KBM-7 (cell line): Measurements from ENCODE around the gene PPFIA3.
"Not testable (repeated sequence)": the region's sequence is repeated elsewhere in the genome, so short reads cannot be mapped to it uniquely, and the experiment has no call there.

Experiments used
- DNase-seq: peaks from one replicate; pipeline ENCODE4 v3.0.0-alpha.2; 2015
- in situ Hi-C: fragments of 300-500 bp; cut with MboI; formaldehyde crosslinking; loops from 2 replicates; pipeline ENCODE4 v1.14.3; 2020; ENCODE audit warnings: low sequenced_read_pairs, low pct_unique_long_range_greater_than_20kb, mixed read lengths

The PPFIA3 gene

GRCh38 chr19:49160450-49161189 is 41.3 kb downstream of the PPFIA3 start:
- in situ Hi-C loops, result no loop called here
- no peak for DNase-seq

GRCh38 chr19:49161987-49162386 is 42.6 kb downstream of the PPFIA3 start:
- in situ Hi-C loops, result no loop called here
- DNase-seq, result no peak

- DNase-seq, result no peak
- in situ Hi-C loops, result no loop called here
Observed at GRCh38 chr19:49165111-49165750, 45.9 kb downstream of the PPFIA3 start.

- DNase-seq, result no peak
- in situ Hi-C loops, result no loop called here
Observed at GRCh38 chr19:49165865-49166301, 46.5 kb downstream of the PPFIA3 start.

- DNase-seq, result no peak
- in situ Hi-C loops, result no loop called here
Observed at GRCh38 chr19:49167857-49168409, 48.6 kb downstream of the PPFIA3 start.

GRCh38 chr19:49168421-49168820 is 49.1 kb downstream of the PPFIA3 start:
- in situ Hi-C loops, result no loop called here
- no peak for DNase-seq

- DNase-seq, result no peak
- in situ Hi-C loops, result no loop called here
Observed at GRCh38 chr19:49173198-49173597, 53.9 kb downstream of the PPFIA3 start.

- in situ Hi-C loops, result no loop called here
- DNase-seq, result no peak
Observed at GRCh38 chr19:49180659-49181058, 61.3 kb downstream of the PPFIA3 start.

- in situ Hi-C loops, DNase-seq: not testable (repeated sequence)
Observed at GRCh38 chr19:49182010-49182847, 62.9 kb downstream of the PPFIA3 start.

GRCh38 chr19:49182848-49183375 is 63.6 kb downstream of the PPFIA3 start:
- DNase-seq, result no peak
- in situ Hi-C loops, result no loop called here

GRCh38 chr19:49186108-49186507 is 66.8 kb downstream of the PPFIA3 start:
- in situ Hi-C loops, result no loop called here
- no peak for DNase-seq

- in situ Hi-C loops, result no loop called here
- no peak for DNase-seq
Observed at GRCh38 chr19:49188626-49189200, 69.4 kb downstream of the PPFIA3 start.

- in situ Hi-C loops, result no loop called here
- DNase-seq, result no peak
Observed at GRCh38 chr19:49189259-49189658, 69.9 kb downstream of the PPFIA3 start.

- in situ Hi-C loops, result no loop called here
- DNase-seq, result no peak
Observed at GRCh38 chr19:49190781-49191180, 71.4 kb downstream of the PPFIA3 start.

GRCh38 chr19:49193822-49194394 is 74.6 kb downstream of the PPFIA3 start:
- in situ Hi-C loops, result no loop called here

GRCh38 chr19:49194408-49194807 is 75.1 kb downstream of the PPFIA3 start:
- DNase-seq, result no peak
- in situ Hi-C loops, result no loop called here

More at GRCh38 chr19:49193822-49194394, 74.6 kb downstream of the PPFIA3 start:
- no peak for DNase-seq

- no peak for DNase-seq
Observed at GRCh38 chr19:49196527-49197240, 77.3 kb downstream of the PPFIA3 start.

GRCh38 chr19:49200238-49200862 is 81.0 kb downstream of the PPFIA3 start:
- DNase-seq, result no peak
- in situ Hi-C loops, result no loop called here

More at GRCh38 chr19:49196527-49197240, 77.3 kb downstream of the PPFIA3 start:
- in situ Hi-C loops, result no loop called here
